T-helper 1 cell treated with Interleukin-12 subunit alpha and Interleukin-12 subunit beta and Interleukin-4 antibody, amounts not matched to agents 30 ng/mL and 1 ng/mL, for 36 hours (primary cell): Measurements from ENCODE around the gene RFTN2. TPM values are rescaled to one million over a fixed set of nuclear protein-coding genes. Genes with fewer than 3 reads are reported as not detected.
"Not testable (repeated sequence)": the region's sequence is repeated elsewhere in the genome, so short reads cannot be mapped to it uniquely, and the experiment has no call there.

Experiments
- intact Hi-C: fragments of 100-400 bp; cut with micrococcal nuclease; formaldehyde crosslinking; loops from one replicate; pipeline ENCODE4 v1.15.1; 2024
- total RNA-seq: library from RNA; stranded (reverse); gene quantifications from 2 replicates; pipeline ENCODE4 v1.2.3, GENCODE V29; 2022

RFTN2 gene
- total RNA-seq, 1 donor from 2014 or later = not detected

DNA sequence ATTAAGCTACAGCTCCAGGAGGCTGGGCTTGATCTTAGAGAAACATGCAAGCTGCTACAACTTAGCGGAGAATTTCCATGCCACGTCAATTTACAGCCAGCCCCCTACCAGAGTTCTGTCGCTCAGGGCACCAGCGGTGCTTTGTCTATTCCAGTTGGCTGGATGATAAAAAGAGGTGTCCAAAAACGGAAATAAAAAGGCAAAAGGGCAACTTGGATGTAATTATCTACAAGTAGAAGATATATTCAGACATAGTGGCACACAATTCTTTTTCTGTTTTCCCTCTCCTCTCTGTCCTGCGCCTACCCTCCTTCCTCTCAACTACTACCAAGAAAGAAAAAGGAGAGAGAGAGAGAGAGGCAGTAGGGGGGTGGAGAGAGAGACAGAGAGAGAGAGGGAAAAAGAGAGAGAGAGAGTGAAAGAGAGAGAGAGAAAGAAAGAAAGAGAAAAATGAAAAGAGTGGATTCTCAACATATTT is 363 bp upstream of the RFTN2 start:
- intact Hi-C loops = no loop called here

DNA sequence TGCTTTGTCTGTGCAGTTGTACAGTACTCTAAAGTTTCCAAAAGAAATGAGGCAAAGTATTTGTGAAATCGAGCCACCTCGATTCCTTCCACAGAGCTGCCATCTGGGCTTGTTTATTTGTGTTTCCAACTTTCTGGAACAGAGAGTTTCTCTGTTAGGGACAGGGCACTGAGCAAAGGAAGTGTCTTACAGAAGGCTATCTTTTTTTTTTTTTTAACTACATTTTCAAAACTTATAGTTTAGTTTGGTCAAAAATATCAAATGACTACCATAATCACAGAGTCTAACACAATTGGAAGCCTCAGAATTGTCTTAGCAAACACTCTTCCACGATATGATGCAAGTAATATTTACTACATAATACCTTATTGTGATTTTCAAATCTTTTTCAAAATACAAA is 796 bp downstream of the RFTN2 start:
- intact Hi-C loops = no loop called here

DNA sequence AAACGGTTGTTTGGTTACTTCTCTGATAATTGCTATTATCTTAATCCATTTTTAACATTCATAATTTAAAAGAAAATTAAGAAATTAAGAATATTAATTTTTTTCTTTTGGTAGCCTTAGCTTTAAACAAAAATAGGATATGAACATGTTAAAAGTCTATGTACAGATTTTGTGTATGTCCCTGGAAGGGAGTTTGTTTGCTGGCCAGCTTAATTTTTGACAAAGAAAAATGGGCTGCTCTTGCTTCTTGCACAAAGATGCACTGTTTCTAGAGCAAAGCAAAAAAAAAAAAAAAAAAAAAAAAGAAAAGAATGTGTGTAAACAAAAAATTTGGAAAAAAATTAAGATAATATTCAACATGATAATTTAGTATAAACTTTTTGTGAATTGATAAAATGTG is 1.3 kb downstream of the RFTN2 start:
- intact Hi-C loops = no loop called here

DNA sequence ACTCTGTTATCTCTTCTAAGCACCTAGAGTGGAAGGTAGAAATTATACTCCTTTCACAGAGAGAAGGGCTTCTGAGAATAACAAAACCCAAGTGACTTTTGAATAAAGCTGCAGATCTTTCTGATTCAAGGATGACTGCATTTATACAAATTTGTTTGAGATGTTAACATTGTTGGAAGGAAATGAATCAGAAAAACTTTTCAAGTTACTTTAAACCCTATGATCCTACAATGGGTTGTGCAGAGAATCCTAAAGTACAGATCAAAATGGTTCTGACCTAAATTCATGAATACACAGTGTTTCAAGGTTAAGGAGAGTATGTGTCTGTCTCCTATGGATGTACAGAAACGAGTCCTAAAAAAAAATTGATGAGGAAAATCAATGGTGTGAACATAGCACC is 1.8 kb downstream of the RFTN2 start:
- intact Hi-C loops = no loop called here

DNA sequence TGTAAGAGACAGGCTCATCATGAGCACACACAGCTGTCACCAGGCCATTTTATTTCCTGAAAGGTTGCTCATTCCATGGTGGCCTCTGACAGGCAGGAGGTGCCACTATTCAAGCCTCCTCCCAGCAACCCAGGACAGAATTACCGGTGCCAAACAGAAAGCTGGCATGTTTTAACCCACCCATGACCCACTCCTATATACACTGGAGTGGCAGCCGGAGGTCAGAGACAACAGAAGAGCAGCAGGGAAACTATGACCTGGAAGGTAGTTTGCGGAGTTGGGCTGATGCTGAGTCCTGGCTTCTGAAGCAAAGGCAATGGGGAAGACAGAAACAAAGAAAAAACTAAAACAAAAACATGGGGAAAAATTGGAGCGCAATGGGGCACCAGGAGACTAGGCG is 2.3 kb downstream of the RFTN2 start:
- intact Hi-C loops = no loop called here

DNA sequence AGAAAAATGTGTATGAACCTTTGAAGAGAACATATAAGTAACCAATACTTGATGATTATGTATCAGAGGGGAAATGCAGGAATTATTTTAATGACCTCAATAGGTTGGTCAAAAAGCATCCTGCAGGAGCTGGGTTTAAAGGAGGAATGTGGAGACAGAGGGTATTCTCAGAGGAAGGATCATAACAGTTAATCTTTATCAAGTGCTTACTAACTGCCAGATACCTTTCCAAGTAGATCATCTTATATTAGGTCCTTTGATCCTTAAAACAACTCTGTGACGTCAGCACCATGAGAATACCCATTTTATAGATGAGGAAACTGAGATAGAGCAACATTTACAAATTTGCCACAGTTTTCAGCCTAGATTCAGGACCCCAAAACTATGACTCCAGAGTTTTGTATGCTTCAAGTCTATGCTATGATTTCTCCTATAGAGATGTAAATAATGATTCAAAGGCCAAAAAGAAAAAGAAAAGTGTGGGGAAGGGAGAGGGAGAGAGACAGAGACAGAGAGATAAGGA is 3.0 kb downstream of the RFTN2 start:
- intact Hi-C loops = no loop called here

DNA sequence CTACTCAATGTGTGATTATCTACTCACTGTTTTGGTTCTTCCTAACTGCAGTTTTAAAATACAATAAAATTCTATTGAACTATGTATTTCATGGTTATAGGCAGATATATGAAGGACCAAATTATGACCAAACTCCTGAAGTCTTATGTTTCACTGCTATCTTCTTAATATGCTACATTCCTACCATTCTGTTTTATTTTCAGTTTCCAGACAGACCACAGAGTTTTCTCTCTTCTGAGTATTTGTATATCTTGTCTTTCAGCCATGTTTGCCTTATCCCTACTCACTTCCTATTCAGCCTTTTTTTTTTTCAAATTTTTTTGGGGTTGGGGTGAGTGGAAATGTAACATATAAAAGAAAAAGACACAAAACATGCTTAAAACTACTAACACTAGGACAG is 6.3 kb downstream of the RFTN2 start:
- intact Hi-C loops = no loop called here

DNA sequence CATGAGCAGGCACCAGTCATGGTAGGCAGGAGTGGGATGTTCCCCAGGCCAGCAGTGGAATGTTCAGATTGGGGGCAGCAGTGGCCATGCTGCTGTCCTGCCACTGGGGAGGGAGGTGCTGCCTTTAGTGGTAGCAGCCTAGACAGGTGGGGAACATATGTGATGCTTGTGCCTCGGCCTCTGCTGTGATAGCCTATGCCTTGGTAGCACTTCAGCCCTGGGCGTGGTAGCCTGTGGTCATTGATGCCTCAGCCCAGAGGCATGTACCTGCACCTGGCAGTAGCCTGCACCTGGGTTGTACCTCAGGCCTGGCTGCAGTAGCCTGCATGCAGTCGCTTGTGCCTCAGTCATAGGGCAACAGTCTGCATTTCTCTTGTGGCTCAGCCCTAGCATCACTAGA is 7.1 kb downstream of the RFTN2 start:
- intact Hi-C loops = no loop called here

DNA sequence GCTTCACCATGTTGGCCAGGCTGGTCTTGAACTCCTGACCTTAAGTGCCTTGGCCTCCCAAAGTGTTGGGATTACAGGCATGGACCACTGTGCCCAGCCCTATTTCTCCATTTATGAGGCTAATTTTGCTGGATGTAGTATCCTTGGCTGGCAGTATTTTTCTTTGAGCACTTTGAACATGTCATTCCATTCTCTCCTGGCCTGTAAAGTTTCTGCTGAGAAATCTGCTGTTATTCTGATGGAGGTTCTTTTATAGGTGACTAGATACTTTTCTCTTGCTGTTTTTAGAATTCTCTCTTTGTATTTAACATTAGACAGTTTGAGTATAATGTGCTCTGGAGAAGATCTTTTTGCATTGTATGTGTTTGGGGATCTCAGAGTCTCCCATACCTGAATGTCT is 9.1 kb downstream of the RFTN2 start:
- intact Hi-C loops = no loop called here

DNA sequence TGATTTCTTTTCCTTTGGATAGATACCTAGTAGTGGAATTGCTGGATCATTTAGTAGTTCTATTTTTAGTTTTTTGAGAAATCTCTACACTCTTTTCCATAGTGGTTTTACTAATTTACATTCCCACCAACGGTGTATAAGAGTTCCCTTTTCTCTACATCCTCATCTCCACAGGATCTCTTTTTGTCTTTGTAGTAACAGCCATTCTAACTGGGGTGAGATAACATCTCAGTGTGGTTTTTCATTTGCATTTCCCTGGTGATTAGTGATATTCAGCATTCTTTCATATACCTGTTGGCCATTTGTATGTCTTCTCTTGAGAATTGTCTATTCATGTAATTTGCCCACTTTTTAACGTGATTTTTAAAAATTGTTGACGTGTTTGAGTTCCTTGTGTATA is 13.8 kb downstream of the RFTN2 start:
- intact Hi-C loops = no loop called here

DNA sequence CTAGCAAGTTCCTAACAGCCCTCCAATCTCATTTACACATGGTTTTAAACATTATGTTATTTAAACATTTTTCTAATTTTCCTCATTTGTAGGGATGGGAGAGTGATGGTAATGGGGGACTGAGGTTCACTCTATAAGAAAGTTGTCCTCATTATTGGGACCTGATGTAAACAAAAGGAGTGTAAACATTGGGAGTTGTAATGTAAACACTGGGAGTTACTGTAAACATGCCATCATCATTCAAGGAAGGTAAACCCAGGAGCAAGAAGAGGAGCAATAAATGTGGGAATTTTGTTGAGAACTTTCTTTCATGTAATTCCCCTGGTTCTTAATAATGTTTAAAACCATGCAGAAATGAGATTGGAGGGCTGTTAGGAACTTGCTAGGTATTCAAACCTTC is 17.8 kb downstream of the RFTN2 start:
- intact Hi-C loops = no loop called here

DNA sequence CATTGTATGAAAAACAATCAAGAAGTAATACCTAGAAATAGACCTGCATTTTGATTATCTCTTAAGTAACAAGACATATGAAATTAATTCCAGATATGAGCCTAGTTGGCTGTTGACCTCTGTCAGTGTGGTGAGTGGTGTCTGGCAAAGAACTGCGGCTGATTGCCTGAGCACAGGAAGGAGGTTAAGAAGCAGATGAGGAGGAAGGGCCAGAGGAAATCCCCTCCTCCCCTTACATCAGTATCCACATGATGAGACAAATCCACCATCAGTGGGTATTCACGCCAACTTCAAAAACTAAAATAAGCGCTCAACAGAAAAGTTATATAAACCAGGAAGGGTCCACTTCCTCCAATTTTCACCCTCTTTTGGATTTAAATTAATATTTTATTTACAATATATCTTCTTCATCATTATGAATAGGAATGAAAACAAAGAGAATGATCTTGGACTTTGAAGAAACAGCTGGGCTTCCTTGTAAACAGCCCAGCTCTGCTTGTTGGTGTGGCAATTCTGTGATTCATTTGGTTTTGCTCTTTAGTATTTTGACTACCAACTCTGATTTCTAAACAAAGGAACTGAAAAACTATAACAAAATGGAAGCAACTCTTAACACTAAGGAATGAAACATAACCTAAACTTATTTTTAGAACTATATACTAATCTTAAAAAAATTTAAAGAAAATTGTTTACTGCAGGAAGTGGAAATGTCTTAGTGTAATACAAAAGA is 27.3 kb downstream of the RFTN2 start:
- intact Hi-C loops = no loop called here

DNA sequence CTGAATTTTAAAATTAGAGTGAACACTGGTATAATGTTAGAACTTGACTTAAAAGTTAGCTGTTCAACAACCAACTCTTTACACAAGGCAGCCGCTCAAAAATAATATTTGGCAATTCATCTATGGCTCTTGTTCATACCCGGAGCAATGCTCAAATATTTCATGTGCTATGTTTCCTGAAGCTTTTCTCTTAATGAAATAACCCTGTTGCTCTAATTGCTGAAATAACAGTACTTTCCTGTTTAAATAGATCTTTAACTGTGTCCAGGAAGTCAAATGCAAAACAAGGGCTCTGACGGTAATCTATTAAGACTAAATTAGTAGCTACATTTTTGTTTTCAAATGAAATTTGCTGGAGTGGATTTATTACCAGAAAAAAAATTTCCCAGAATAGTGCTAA is 33.7 kb downstream of the RFTN2 start:
- intact Hi-C loops = no loop called here

DNA sequence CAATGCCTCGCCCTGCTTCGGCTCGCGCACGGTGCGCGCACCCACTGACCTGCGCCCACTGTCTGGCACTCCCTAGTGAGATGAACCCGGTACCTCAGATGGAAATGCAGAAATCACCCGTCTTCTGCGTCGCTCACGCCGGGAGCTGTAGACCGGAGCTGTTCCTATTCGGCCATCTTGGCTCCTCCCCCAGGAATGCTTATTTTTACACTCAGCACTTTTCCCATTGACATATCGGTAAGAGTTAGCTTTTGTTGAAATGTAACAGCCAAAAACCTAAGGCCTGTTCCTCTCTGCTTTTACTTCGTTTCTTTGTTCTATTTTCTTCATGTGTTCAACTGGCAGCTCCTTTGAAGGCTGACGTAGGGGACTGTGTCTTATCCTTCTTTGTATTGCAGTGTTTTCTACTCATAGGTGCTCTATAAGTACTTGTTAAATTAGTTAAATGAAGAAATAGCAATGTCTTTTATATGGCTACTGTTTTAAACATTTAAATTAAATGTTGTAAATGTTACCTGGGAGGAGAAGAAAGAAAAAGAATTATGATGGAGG is 34.7 kb downstream of the RFTN2 start:
- intact Hi-C loops = not testable (repeated sequence)

DNA sequence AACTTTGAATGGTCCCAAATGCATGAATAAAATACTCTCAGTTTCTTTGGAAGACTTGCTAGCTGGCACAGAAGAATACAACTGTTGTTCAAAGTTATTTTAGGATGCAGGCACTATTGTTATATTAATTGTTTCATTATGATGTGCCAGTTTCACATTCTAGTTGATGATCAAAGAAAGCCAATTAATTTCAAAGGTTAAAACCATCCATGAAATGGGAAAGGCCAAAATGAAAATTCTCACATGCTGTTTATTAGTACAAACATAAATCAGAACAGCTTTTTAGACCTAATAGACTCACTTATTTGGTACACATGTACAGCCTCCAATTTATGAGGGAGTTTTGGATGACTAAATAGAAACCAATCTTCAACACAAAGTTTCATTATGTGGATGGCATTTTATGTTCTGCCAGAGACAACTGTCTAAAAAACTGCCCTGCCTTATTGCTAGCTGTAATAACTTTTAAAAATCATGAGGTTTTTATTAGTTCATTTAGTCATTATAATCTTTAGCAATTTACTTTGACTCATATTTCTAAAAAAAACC is 42.2 kb downstream of the RFTN2 start:
- intact Hi-C loops = no loop called here

DNA sequence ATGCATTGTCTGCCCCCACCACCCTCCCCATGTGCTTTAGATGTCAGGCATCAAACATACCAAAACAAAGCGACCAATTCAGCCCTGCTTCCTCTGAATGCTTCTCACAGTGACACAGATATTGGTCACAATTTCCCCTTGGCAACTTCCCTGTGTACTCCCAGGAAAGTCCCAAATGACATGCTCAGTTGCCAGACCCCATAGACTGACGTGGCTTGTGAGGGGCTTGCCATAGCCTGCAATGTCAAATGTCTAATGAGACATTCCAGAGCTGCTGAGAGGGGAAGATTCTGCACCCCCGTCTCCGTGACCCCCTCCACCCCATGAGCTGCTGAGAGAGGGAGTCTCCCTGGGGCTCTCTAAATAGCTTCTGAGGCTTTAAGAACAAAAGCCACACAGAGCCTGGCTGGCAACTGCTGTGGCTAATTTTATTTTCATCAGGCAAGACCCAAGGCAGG is 47.3 kb downstream of the RFTN2 start:
- intact Hi-C loops = no loop called here

DNA sequence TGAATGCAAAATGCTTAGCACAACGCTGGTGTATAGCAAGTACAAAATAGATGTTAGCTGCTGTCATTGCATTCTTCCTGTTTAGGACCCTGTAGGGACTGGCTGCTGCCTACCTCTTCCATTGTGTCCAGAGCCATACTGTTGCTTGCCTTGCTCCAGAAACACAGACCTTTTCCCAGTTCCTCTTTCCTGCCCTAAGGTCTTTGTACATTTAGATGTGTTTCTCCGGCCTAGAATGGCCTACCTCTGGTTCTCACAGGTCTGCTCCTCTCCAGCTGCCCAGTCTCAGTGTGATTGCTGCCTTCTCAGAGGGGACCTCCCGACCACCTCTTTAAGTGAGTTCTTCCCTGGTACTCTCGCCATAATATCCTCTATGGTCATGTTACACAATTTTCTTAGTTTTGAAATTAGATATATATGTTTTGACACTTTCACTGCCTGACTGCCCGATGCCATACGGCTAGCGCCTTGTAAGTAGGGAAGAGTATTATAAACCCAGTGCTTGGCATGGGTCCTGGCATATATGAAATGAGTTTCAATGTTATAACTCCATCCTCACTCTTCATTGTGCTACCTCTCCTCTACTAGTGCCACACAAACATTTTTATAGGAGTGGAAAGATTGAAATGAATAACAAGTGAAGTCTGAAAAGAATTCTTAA is 48.3 kb downstream of the RFTN2 start:
- intact Hi-C loops = no loop called here

DNA sequence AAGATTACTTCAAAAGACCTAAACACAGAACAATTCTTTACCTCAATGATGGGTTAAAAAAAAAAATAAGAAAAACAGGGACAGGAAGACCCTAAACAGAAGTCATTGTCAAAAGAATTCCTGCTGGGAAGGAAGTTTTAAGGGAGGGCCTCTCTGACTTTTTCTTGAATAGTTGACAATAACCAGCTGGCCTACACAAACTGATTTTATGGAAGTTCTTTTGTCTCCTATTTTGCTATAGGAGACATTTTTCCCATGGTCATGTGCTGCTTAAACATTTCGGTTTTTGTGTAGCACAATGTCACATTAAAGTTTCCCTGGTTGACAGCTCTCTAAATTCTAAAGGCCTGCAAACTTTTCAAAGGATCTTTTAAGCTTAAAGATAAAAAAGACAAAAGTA is 55.3 kb downstream of the RFTN2 start:
- intact Hi-C loops = no loop called here

DNA sequence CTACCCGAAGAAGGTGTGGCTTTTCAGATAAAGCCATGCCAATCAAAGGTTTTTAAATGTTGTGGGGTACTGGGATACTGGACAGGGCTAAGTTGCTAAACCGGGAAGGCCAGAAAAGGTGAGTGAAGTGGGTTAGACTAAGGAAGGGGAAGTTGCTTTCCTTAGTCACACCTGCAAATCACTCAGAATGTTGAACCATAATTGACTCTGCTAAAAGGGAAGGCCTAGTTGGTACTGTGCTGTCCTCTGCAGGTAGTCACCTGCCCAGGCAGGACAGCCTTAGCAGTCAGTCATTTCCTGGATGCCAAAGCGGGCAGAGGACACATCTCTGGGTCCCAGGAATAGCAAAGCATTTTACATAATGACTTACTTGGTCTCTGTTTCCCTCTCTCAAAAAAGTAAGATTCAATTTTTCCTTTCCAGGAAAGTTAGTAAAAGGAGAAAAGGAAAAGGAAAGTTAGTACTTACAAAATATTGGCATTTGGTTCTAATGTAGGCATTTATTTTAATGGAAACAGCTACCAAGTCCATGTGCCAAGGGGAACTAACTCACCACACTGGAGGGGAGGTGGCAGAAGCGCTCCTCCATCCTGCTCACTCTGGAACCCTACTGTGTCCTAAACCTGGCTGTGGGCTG is 60.3 kb downstream of the RFTN2 start:
- intact Hi-C loops = no loop called here

DNA sequence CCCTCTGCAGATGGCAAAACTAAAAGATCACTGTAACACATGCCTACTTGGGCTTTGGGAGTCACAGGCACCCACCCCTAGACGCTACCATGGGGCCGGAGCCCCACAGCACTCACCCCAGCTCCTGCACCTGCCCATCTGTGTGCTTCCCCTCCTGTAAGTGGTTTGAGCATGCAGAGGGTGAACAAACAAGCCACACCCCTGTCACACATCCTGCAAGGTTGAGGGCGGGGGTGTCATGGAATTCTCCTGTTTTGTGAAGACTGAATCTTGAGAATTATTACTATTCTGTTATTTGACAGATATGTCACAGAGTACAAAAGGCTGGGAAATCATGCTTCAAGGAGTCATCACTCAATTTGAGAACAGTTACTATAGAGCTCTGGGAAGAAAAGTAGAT is 60.9 kb downstream of the RFTN2 start:
- intact Hi-C loops = no loop called here

DNA sequence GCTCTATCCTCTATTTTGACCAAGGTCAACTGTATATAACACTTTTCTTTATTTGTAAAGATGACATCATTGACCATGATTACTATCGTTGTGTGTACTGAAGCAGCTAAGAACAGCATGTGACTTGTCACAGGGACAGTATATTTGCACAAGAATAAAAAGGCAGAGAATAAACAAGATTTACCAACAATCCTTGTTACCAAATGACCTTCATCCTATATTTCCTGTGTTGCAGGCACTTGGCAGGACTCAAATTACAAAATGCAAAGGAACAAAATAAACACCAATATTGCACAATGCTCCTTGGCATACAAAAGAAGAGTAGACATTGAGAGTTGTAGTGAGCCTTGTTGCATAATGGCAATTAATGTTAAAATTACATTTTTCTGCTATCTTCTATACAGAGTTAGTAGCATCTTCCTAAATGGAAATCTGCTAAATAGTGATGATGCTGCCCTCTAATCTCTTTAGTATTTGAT is 61.8 kb downstream of the RFTN2 start:
- intact Hi-C loops = no loop called here

DNA sequence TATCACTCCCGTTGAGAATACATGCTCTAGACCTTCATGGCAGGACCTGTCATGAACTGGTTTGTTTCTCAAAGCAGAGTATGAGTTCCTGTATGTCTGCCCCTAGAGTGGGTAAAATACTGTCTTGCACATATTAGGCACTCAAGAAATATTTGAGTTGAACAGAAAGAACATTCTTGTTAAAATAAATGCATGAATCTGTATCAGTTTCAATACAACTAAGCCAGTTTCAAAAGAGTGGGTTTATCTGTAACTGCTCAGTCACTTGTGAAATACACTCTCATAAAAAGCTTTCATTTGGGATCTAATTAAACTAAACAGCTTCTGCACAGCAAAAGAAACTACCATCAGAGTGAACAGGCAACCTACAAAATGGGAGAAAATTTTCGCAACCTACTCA is 69.2 kb downstream of the RFTN2 start:
- intact Hi-C loops = no loop called here
